SH-SY5Y (cell line): ENCODE results near the gene PTGIS.

ENCODE experiments used
- GATA2 ChIP-seq: IDR thresholded peaks from 2 replicates; pipeline ENCODE4 v1.6.1; 2011; ENCODE audit warnings: mild to moderate bottlenecking, low read depth, low read length
- GATA3 ChIP-seq: IDR thresholded peaks from 2 replicates; pipeline ENCODE4 v1.6.1; 2011; ENCODE audit warnings: low read depth, mild to moderate bottlenecking, low read length, moderate library complexity

- TF ChIP-seq GATA2 (peak; percentile 76), GATA3 (no peak)
Measured at GRCh38 chr20:49505518-49505917, 62.4 kb downstream of the PTGIS start.
